ENCODE data around the gene LRIG1. TPM values are rescaled to one million over a fixed set of nuclear protein-coding genes. Genes with fewer than 3 reads are reported as not detected.

Gene LRIG1
- total RNA-seq, 1 experiment from 2014 or later = 24.1 TPM

DNA sequence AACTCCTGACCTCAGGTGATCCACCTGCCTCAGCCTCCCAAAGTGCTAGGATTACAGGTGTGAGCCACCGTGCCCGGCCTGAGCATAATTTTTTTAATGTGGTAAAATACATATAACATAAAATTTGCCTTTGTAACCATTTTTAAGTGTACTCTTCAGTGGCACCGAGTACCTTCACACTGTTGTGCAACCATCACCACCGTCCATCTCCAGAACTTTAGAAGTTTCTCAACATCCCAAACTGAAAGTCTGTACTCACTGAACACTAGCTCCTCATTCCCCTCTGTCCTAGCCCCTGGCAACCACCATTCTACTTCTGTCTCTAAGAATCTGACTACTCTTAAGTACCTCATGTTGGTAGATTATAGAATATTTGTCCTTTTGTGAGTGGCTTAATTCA lies 35.2 kb downstream of the LRIG1 start:
- H3K27me3 ChIP-seq (replicated peaks; ENCODE audit: insufficient read depth, low read depth, low read length, poor library complexity) = no peaks in the 10 kb centered on the region
- H3K4me3 ChIP-seq (ENCODE audit: low read depth, low read length, poor library complexity, severe bottlenecking) = no peak overlapping the region
- BruUV-seq (replicated peaks) = no TSS peak
- no peaks in the 10 kb centered on the region for H3K9me3 ChIP-seq (ENCODE audit: low read depth, low read length, poor library complexity, severe bottlenecking)
- no peak overlapping the region for H3K27ac ChIP-seq (ENCODE audit: low read depth, low read length, poor library complexity, severe bottlenecking)
- CTCF ChIA-PET = no interaction called here
- DNase-seq (ENCODE audit: low spot score) = no peak
- POLR2A ChIA-PET (ENCODE audit: low non-redundant PET) = no interaction called here
- peaks cover 21% of the 10 kb centered on the region for H3K4me1 ChIP-seq (ENCODE audit: insufficient read depth, low read length, poor library complexity, severe bottlenecking)
- TF ChIP-seq EZH2 (IDR thresholded peaks at IDR 0.05; ENCODE audit: borderline replicate concordance, low read depth, low read length, poor library complexity, severe bottlenecking) = no peak
- TF ChIP-seq, protein P1, sequence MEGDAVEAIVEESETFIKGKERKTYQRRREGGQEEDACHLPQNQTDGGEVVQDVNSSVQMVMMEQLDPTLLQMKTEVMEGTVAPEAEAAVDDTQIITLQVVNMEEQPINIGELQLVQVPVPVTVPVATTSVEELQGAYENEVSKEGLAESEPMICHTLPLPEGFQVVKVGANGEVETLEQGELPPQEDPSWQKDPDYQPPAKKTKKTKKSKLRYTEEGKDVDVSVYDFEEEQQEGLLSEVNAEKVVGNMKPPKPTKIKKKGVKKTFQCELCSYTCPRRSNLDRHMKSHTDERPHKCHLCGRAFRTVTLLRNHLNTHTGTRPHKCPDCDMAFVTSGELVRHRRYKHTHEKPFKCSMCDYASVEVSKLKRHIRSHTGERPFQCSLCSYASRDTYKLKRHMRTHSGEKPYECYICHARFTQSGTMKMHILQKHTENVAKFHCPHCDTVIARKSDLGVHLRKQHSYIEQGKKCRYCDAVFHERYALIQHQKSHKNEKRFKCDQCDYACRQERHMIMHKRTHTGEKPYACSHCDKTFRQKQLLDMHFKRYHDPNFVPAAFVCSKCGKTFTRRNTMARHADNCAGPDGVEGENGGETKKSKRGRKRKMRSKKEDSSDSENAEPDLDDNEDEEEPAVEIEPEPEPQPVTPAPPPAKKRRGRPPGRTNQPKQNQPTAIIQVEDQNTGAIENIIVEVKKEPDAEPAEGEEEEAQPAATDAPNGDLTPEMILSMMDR (conservative IDR thresholded peaks at IDR 0.05; ENCODE audit: low read depth, low read length) = no peak
- intact Hi-C loops (cut with micrococcal nuclease; ENCODE audit: unreplicated experiment) = no loop called here
- no peaks in the 10 kb centered on the region for H3K36me3 ChIP-seq (ENCODE audit: insufficient read depth, low read length, poor library complexity, severe bottlenecking)

DNA sequence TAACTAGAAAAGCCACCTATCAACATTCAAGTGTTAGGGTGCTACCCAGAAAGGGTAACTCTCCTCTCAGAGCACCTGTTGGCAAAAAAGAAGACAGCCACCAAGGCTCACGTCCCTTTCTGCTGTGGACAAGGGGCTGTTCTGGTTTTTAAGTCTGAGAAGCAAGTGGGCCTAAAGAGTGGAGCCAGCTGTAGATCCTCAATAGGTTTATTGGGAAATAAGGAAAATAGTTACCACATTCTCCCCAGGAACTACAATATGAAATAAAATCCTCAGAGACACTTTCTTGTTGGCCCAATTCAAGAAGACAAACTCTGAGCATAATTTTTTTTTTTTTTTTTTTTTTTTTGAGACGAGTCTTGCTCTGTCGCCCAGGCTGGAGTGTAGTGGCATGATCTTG lies 35.8 kb downstream of the LRIG1 start:
- TF ChIP-seq, protein P1 (conservative IDR thresholded peaks at IDR 0.05; ENCODE audit: low read depth, low read length) = no peak
- TF ChIP-seq EZH2 (IDR thresholded peaks at IDR 0.05; ENCODE audit: borderline replicate concordance, low read depth, low read length, poor library complexity, severe bottlenecking) = no peak
- POLR2A ChIA-PET (ENCODE audit: low non-redundant PET) = no interaction called here

DNA sequence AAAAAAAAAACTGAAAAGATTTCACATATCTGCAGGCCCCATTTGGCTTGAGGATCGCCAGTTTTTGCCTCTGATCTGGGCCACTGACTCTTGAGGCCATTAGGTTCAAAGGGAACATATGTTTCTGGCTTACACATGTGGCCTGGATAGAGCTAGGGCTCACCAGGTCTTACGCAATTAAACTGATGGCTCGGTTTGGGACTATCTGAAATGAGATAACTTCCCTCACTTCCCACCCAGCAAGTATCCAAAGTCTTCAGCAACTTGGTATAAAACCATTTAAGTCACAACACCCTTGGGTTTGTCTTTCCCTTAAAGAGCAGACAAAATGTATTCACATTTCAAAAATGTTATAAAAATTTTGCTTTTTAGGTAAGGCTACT lies 36.3 kb downstream of the LRIG1 start:
- TF ChIP-seq EZH2 (IDR thresholded peaks at IDR 0.05; ENCODE audit: borderline replicate concordance, low read depth, low read length, poor library complexity, severe bottlenecking) = no peak
- TF ChIP-seq, protein P1 (conservative IDR thresholded peaks at IDR 0.05; ENCODE audit: low read depth, low read length) = no peak
- intact Hi-C loops (cut with micrococcal nuclease; ENCODE audit: unreplicated experiment) = no loop called here
- no peak overlapping the region for H3K27ac ChIP-seq (ENCODE audit: low read depth, low read length, poor library complexity, severe bottlenecking)
- peaks cover 21% of the 10 kb centered on the region for H3K4me1 ChIP-seq (ENCODE audit: insufficient read depth, low read length, poor library complexity, severe bottlenecking)
- H3K27me3 ChIP-seq (replicated peaks; ENCODE audit: insufficient read depth, low read depth, low read length, poor library complexity) = no peaks in the 10 kb centered on the region
- ChIA-PET POLR2A (ENCODE audit: low non-redundant PET) (no interaction called here), CTCF (no interaction called here)
- no peak for DNase-seq (ENCODE audit: low spot score)
- H3K36me3 ChIP-seq (ENCODE audit: insufficient read depth, low read length, poor library complexity, severe bottlenecking) = no peaks in the 10 kb centered on the region
- no peak overlapping the region for H3K4me3 ChIP-seq (ENCODE audit: low read depth, low read length, poor library complexity, severe bottlenecking)
- no peaks in the 10 kb centered on the region for H3K9me3 ChIP-seq (ENCODE audit: low read depth, low read length, poor library complexity, severe bottlenecking)
- BruUV-seq (replicated peaks) = no TSS peak

More for the DNA sequence above, 35.8 kb downstream of the LRIG1 start:
- intact Hi-C loops (cut with micrococcal nuclease; ENCODE audit: unreplicated experiment) = no loop called here
- Histone ChIP-seq H3K9me3 (ENCODE audit: low read depth, low read length, poor library complexity, severe bottlenecking) (no peaks in the 10 kb centered on the region), H3K27ac (ENCODE audit: low read depth, low read length, poor library complexity, severe bottlenecking) (no peak overlapping the region), H3K4me3 (ENCODE audit: low read depth, low read length, poor library complexity, severe bottlenecking) (no peak overlapping the region), H3K27me3 (replicated peaks; ENCODE audit: insufficient read depth, low read depth, low read length, poor library complexity) (no peaks in the 10 kb centered on the region), H3K4me1 (ENCODE audit: insufficient read depth, low read length, poor library complexity, severe bottlenecking) (peaks cover 21% of the 10 kb centered on the region), H3K36me3 (ENCODE audit: insufficient read depth, low read length, poor library complexity, severe bottlenecking) (no peaks in the 10 kb centered on the region)
- CTCF ChIA-PET = no interaction called here
- DNase-seq (ENCODE audit: low spot score) = no peak
- BruUV-seq (replicated peaks) = no TSS peak

All from A673 (cell line).